HG02588 (cell line): ENCODE measurements around the gene CFAP100.
A peak's percentile ranks its signal among the peaks of the same experiment; 100 is the strongest.

Source experiments
- ATAC-seq: cut with Tn5 transposase; IDR thresholded peaks from one replicate; pipeline ENCODE4 v1.9.1; 2021; ENCODE audit warnings: mild to moderate bottlenecking, moderate library complexity; ENCODE audit not compliant: unreplicated experiment

Gene CFAP100

DNA sequence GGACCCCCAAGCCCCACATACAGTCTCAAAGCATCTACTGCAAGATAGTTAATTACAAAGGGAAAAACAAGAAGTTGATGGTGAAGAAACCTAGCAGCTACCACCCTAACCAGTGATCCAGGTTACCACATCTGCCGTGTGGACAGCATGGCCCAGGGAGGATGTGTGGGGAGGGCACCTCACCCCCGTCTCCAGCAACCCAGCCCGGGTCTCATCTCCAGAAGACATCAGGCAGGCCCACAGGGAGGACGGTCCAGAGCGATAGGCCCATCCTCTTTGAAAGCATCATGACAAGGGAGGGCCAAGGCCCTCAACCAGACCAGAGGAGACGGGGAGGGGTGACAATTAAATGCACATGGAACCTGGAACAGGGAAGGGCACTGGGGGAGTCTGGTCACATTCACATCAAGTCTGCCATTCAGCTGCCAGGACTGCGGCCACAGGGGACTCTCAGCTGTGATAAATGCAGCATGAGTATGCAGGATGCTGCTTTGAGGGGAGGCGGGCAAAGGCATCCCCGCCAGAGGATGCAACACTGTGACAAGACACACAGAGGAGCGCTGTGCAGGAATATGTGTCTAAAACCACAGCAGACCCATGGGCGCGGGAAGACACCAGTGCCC is 62.2 kb downstream of the CFAP100 start:
- ATAC-seq = no peak

DNA sequence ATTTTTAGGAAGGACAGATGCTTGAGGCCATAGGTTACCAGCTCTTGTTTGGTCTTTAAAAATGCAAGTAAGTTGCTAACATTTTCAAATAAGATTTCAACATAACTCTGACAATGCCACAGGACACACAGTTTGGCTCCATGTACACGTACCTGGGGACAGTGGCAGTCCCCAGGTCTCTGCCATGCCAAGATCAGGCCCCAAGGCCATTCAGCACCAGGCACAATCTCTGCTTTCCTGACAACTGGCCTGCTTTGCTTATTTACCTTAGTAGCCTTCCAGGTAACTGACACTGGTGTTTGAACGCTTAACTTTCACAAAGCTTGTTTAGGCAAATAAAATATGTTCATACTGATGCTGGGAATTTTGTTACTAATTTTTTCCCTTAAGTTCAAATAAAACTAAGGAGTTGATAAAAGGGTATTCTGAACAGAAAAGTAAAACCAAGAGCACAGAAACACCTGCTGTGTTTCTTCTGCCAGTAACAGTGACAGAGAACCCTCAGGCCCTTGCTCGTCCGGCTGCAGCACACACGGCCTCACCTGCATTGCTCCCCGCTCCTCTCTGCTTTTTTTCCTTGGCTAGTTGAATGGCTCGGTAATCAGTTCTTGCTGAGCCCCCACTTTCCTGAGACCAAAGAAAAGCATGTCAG is 64.5 kb downstream of the CFAP100 start:
- ATAC-seq = no peak

DNA sequence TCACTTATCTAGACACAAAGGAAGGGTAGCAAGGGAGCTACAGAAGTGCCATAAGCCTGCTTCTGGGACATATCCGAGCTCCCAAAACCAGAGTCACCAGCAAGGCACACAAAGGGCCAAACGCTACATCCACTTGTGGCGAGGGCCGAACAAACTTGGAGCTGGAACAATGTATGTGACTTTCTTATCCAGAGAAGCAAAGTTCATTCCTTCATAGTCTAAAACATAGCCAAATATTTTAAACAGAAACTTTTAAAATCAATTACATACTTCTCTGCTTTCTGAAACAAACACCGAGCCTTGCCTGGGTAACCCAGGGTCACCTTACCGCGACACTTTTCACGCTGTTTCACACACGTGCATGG is 65.0 kb downstream of the CFAP100 start:
- ATAC-seq = no peak

DNA sequence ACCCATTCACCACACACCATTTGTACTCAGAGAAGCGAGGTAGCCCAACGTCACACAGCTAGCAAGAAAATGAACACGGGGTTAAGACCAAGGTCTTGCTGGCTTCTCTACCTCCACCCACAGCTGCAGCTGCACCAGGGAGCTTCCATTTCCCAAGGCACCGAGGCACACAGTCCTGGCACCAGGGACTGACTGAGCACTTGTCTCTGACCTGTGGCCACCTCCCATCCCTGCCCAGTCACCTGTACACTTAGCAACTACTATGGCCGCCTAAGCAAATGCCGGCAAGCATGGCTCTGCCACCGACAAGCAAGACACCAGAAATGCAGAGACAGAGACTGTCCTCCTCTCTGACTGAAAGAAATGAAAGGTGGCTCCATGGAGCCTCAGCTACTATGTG is 65.7 kb downstream of the CFAP100 start:
- no peak for ATAC-seq

DNA sequence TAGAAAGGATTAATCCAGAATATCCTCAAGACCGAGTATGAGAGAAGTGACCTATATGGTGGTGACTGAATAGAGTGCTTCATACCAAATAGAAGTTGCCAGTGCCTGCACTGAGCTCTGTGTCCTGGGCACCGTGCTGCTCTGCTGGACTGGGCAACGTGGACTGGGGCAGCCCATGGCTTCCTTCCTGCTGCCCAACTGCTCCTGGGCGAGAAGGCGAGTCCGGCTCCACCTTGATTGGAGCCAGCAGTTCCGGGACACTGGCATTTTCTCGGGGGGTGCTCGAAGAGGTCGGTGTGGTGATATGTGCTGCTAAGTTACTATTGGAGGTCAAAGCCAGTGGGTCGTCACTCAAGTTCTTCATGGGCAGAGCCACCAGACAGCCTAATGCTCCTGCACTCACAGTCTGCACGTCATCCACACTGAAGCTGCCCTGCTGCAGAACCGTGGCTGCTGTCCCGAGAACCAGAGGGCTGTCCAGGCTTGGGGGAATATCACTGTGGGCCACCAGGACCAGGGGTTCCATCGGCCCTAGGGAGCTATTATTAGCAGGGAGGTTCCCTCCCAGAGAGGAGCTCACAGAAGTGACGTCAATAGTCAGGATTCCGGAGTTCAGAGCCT is 66.9 kb downstream of the CFAP100 start:
- ATAC-seq = no peak

DNA sequence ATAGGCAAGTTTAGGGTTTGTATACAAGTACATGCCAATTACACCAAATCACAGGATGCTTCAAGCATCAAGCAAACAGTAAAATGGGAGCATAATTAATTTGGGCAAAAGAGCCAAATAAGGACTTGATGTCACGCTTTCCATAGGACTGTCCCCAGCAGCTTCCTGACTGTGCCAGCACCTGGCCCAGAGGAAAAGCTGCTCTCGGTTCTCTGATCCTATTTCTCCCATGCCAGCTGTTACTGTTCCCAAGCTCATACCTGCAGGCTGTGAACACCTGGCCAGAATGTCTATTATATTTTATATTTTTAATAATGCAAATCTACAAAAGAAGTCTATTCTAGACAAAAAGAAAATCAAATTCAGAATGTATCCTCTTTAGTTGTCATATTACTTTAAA is 68.8 kb downstream of the CFAP100 start:
- no peak for ATAC-seq

DNA sequence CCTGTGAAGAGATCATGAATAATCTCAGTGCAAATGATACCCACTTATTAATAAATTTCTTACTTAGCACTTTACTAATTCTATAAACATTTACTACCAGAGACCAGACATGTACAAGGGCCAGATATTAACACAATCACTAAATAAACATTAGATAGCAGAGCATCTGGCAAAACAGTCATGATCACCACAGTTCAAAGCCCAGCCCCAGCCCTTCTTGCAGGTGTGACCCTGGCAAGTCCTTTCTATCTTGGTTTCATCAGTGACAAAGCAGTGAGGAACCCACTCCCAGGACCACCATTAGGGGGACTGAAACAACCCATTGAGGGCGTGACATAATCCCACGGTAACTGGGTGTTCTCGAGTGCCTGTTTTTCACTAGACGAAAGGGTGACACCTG is 69.4 kb downstream of the CFAP100 start:
- ATAC-seq = no peak

DNA sequence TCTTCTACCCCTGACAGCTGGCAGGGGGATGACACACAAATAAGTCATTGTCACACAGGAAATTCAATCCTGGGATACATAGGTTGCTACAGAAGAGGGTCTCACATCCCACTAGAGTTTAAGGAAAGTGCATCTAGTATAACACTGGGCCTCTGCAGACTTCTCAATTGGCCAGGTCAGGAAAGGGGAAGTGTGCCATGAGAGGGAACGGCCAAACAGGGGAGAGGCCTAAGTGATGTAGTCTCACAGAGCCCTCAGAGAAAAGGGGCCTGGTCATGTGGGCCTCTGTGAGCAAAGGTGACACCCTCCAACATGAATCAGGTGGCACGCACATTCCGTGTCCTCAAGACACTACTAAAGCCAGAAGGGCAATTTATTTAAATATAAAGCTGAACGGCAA is 69.8 kb downstream of the CFAP100 start:
- ATAC-seq = no peak

DNA sequence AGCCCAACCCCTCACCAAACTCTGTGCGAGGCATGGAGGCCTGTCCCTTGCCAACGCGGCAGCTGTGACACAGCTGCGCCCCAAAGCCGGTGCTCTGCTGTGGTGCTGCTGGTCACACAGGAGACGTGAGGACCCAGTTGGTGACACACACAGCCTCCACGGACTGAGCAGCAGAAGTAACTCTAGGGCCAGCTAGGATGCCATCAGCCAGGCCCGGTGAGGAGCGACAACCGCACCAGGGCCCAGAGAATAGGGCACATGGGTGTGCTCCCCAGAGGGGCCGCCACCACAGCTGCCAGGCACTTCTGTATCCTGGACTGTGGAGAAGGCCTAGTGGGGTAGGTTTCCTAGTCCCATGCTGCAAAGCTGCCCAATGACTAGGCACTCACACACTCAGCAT is 70.3 kb downstream of the CFAP100 start:
- ATAC-seq = no peak

DNA sequence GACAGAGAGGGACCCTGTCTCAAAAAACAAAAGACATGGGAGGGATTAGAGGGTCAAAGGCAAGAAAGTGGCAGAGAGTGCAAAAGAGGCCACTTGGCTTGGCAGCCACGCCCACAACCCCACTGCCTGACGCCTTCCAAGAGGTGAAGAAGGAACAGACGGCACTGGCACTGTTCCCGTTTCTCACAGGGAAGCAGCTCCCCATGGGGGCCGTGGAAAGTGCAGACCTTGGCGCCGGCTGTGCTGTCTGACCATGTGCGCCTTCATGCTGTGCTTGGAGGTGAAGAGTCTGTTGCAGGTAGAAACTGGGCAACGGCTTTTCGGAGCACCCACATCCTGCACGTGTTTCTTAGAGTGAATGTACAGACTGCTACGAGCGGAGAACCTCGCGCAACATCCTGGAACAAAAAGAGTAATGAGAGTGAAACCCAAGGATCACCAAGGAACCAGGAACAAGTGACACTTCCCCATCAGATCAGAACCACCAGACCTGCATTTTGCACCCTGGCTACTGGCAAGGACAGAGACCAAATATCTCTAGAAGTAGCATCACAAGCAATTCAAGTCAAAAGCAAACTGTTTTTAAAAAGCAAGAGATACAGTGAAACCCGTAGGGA is 71.3 kb downstream of the CFAP100 start:
- no peak for ATAC-seq

DNA sequence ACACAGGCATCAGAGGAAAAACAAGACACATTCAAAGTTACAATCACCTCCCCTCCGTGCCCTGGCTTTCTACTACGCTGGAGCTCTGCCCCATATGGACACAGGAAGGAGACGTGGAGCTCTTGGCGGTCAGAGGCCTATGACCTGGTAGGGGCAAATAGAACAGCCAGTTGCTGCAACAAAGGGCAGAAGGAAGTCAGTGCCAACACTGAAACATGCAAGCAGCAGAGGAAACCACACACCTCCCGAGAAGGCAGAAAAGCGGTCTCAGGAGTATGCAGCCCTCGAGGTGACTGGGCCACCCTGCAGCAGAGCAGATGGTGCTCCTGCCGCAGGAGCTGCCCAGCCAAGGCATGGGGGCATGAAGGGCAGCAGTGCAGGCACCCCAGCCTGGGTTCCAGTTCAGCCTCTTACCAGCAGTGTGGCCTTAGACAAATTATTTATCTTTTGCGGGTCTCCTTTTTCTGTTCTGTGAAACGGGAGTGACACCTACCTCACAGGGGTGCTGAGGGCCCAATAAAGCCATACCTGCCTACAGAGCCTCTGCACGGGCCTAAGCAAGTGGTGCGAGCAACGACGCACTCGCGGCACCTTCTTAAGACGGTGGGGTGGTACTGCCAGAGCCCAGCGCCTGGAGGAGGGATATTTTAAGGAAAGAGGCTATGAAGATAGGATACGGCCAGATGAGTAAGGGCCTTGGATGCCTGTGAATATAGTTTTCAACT is 72.3 kb downstream of the CFAP100 start:
- no peak for ATAC-seq

DNA sequence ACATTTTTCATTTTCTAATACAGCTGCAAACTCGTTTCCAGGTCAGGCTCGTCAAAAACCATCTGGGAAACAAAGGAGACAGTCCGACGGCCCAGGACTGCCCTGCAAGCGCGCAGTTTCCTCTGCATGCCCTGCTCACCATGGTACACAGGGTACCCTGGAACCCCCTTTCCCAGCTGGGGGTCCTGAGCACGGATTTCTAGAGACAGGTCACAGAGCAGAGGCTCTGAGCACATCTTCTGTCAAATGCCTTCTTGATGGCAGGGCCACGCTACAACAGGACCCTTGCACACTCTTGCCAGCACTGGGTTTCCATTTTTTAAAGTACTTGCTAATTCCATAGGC is 72.9 kb downstream of the CFAP100 start:
- no peak for ATAC-seq

DNA sequence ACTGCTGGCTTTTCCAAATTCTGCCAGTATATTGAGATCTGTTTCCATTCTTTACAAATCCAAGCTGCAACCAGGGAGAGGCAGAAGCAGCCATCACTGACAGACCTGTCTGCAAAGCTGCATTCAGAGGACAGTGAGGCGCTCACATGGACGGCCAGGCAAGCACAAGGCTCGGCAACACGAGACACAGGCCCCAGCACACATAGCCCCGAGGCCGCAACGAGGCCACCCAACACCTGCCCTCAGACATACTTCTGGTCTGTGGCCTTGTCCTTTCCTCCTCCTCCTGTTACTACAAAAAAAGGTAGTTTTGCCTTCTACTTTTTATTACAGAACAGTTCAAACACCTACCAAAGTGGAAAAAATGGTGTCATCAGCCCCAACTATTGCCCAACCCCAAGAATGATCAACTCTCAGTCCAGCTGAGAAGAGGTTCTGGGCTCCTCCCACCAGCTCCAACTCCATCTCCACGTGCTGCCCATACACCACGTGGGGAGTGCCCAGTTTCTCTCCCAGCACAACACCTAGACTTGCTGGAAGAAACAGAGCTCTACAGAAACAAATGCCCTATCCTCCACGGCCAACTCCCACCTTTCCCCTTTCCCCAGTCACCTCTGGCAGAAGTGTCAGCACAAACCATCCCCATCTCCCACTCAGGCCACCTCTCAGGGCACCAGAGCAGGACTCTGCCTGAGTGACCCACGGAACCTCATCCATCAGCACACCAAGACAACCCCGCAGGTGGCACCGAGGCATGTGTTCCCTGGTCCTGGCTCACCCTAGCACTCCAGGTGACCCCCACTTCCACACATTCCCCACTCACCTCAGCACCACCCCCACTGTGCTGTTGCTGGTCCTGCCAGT is 73.6 kb downstream of the CFAP100 start:
- no peak for ATAC-seq

DNA sequence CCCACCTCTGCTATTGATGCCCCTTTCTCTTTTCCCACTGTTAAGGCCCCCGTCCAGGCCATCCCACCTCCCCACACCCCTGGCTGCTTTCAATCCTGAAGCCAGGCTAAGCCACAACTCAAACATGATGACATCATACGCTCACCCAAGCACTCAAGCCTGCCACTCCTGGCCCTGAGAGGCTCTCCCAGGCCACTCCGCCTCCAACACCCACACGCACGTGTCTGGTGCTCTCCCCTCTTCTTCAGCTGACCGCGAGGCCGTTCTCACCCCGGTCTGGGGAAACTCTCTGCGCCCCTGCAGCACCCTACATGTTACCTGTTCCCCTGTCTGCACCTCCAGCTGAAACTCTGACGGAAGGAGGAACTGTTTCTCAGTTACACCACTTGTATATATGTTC is 74.8 kb downstream of the CFAP100 start:
- no peak for ATAC-seq

DNA sequence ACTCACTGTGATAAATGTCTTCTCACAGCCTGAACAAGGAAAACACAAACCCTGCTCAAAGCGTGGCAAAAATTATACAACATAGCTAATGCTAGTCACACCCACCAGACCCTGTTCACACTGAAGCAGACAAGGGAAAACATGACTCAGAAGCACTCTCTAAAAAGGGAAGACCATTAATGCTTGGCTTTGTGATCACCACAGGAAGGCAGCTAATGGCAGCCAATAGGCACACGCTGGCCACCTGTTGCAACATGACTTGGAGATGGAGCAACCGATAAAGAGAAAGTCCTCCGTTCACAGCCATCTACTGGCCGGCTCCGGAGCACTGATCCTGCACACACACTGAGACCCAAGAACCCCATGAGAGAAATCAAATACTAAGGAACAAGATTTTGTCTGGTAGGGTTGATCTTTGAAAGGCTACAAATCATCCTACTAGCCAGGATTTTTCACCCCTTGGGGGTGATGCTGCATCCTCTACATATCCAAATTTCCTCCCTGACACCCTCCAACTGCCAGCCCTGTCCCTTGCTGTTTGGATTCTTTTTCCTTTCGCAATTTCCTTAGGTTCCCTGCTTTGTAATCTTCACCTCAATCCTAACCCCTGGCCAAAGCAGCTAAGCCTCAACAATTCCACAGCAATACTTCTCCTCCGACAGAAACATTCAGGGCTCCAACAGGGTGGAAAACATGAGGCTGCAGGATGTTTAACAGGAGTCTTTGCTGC is 77.7 kb downstream of the CFAP100 start:
- ATAC-seq = no peak

DNA sequence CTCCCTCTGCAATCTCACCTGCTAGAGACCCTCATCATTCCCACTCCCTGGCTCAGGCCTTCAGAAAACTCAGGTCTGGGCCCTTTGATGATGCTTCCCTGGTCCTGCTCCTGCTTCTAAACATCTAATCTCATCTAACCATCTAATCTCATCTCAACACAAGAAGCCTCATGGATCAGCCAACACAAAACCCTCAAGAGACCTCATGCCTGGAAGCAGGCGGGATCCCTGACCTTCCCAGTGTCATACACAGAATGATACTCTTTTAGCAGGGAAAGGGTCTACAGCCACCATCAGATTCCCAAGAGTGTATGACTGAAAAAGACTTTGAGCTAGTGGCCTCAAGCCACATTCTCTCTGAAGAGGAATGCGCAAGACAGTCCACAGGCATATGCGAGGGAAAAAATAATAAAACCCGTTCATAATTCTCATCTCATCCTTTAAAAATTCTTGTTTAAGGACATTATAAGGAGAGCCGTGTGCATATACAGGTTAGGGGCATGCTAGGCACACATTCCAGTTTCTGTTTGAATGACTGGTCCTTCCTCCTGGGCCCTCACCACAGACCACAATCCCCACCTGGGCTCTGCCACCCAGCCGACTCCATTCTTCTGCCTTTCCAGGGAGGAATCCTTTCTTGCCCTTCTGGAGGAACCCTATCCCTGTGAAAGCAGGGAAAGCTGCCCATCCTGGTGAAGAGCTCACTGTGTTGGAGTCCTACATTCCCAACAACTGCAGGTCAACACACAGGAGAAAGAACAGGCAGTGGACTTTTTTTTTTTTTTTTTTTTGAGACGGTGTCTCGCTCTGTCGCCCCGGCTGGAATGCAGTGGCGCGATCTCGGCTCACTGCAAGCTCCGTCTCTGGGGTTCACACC is 78.8 kb downstream of the CFAP100 start:
- no peak for ATAC-seq

DNA sequence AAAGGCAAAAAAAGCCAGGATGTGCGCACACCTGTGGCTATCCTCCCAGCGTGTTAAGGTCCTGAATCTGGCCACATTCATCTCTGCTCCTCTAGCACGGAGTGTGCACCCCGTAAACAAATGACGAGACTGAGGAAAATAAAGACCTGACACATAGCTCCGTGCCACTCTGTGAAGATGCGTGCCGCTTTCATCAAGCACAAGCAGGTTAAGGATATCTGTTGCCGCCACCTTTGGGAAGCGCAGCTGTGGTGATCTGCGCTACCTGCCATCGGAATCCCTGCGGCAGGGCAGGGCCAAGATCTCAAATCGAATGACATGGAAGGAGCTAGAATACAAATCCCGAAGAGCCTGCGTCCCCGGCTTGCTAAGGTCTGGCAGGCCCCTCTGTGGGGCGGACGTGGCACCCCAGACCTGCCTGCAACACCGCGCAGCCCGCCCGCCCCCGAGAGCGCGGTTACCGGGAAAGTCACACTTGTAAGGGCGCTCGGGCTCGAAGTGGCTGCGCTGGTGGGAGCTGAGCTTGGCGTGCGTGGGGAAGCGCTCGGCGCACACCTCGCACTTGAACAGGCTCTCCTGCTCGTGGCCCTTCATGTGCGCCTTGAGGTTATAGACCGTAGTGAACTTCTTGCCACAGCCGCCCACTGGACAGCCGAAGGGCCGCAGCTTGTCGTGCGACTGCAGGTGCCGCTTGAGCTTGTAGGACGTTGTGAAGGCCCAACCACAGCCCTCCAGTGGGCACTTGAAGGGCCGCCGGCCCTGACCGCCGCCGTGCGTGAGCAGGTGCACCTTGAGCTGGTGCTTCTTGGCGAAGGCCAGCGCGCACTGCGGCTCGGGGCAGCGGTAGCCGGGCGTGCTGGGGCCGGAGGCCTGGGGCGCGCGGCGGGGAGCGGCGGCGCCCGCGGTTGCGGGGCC is 80.0 kb downstream of the CFAP100 start:
- ATAC-seq = peak; percentile 21
